ENCODE data around the gene THAP3.

THAP3 gene

GRCh38 chr1:6613361-6614018, 11.2 kb upstream of the THAP3 start, which contains the start of gene PHF13:
TSS of gene PHF13 (plus strand) at chr1:6613731. CDS start at chr1:6614067, 336 bp downstream.
- FAIRE-seq: no peak

GRCh38 chr1:6614019-6614928, 10.4 kb upstream of the THAP3 start:
- no peak for FAIRE-seq

GRCh38 chr1:6614929-6615785, 9.5 kb upstream of the THAP3 start:
- FAIRE-seq: no peak

- FAIRE-seq: no peak
Observed at GRCh38 chr1:6619045-6619444, 5.6 kb upstream of the THAP3 start.

GRCh38 chr1:6621429-6622391, 3.0 kb upstream of the THAP3 start:
- no peak for FAIRE-seq

GRCh38 chr1:6622396-6623152, 2.1 kb upstream of the THAP3 start:
- FAIRE-seq: no peak

GRCh38 chr1:6623269-6623965, 1.3 kb upstream of the THAP3 start:
- no peak for FAIRE-seq

- FAIRE-seq: no peak
Observed at GRCh38 chr1:6625584-6626149, 999 bp downstream of the THAP3 start.

- no peak for FAIRE-seq
Observed at GRCh38 chr1:6627031-6627430, 2.4 kb downstream of the THAP3 start.

- no peak for FAIRE-seq
Observed at GRCh38 chr1:6627841-6628545, 3.3 kb downstream of the THAP3 start.

- FAIRE-seq: no peak
Observed at GRCh38 chr1:6628971-6629479, 4.4 kb downstream of the THAP3 start.

- no peak for FAIRE-seq
Observed at GRCh38 chr1:6630027-6630426, 5.4 kb downstream of the THAP3 start.

- FAIRE-seq: no peak
Observed at GRCh38 chr1:6631058-6631457, 6.4 kb downstream of the THAP3 start.

- no peak for FAIRE-seq
Observed at GRCh38 chr1:6632588-6633514, 8.2 kb downstream of the THAP3 start.

GRCh38 chr1:6634371-6635052, 9.8 kb downstream of the THAP3 start:
- FAIRE-seq: no peak

GRCh38 chr1:6635161-6635909, 10.7 kb downstream of the THAP3 start:
- FAIRE-seq: no peak
